HepG2 (cell line): ENCODE measurements around the gene ASPRV1. TPM values are rescaled to one million over a fixed set of nuclear protein-coding genes. Genes with fewer than 3 reads are reported as not detected.

ENCODE experiments used
- HNF4G ChIP-seq, 2 experiments: sonication (generic) in 1 of 2; formaldehyde crosslinking in 1 of 2; IDR thresholded peaks; 2 replicates each; pipeline versions ENCODE4 v1.4.0 to v1.6.1; 2011 to 2020; ENCODE audit warnings: borderline replicate concordance in 2 of 2, low read depth in 2 of 2, mild to moderate bottlenecking in 2 of 2, low read length in 1 of 2, missing genetic modification reagents in 1 of 2, moderate library complexity in 1 of 2
- ISL2 ChIP-seq: sonication (generic); formaldehyde crosslinking; IDR thresholded peaks from 2 replicates; pipeline ENCODE4 v1.5.0; 2020; ENCODE audit warnings: missing genetic modification reagents
- MTF2 ChIP-seq: sonication (generic); formaldehyde crosslinking; IDR thresholded peaks from 2 replicates; pipeline ENCODE4 v1.5.0; 2020; ENCODE audit warnings: missing genetic modification reagents, borderline replicate concordance
- NFIC ChIP-seq: IDR thresholded peaks from 2 replicates; pipeline ENCODE4 v1.6.1; 2012; ENCODE audit warnings: mild to moderate bottlenecking, low read length, inconsistent platforms
- ONECUT2 ChIP-seq: sonication (generic); formaldehyde crosslinking; IDR thresholded peaks from 2 replicates; pipeline ENCODE4 v1.4.0; 2020; ENCODE audit warnings: missing genetic modification reagents
- POLR2AphosphoS2 ChIP-seq: IDR thresholded peaks from 2 replicates; pipeline ENCODE4 v1.6.1; 2011; ENCODE audit warnings: low read depth, low read length, improper control_type of control experiment
- PPARG ChIP-seq: conservative IDR thresholded peaks from 2 replicates; pipeline ENCODE4 v1.6.1; 2016; ENCODE audit warnings: missing biosample characterization, missing genetic modification reagents
- SMAD1 ChIP-seq: sonication (generic); formaldehyde crosslinking; IDR thresholded peaks from 2 replicates; pipeline ENCODE4 v1.4.0; 2020; ENCODE audit warnings: missing genetic modification reagents, low read depth, mild to moderate bottlenecking, borderline replicate concordance
- SRF ChIP-seq: IDR thresholded peaks from 2 replicates; pipeline ENCODE4 v1.6.1; 2011; ENCODE audit warnings: mild to moderate bottlenecking, low read depth, low read length, moderate library complexity
- TBX2 ChIP-seq: sonication (generic); formaldehyde crosslinking; IDR thresholded peaks from 2 replicates; pipeline ENCODE4 v1.5.0; 2020; ENCODE audit warnings: missing genetic modification reagents, mild to moderate bottlenecking, borderline replicate concordance
- ZFAT ChIP-seq: sonication (generic); formaldehyde crosslinking; conservative IDR thresholded peaks from 2 replicates; pipeline ENCODE4 v1.8.1; 2023; ENCODE audit warnings: missing genetic modification reagents, inconsistent platforms
- ZMYM4 ChIP-seq: sonication (generic); formaldehyde crosslinking; IDR thresholded peaks from 2 replicates; pipeline ENCODE4 v1.8.1; 2023; ENCODE audit warnings: mild to moderate bottlenecking, missing genetic modification reagents
- ZNF614 ChIP-seq: IDR thresholded peaks from 2 replicates; pipeline ENCODE4 v1.6.1; 2018; ENCODE audit warnings: missing biosample characterization, missing genetic modification reagents, inconsistent platforms, borderline replicate concordance
- ZNF616 ChIP-seq: sonication (generic); formaldehyde crosslinking; IDR thresholded peaks from 2 replicates; pipeline ENCODE4 v1.5.0; 2020; ENCODE audit warnings: low read depth, mild to moderate bottlenecking, missing genetic modification reagents
- ZNF772 ChIP-seq: sonication (generic); formaldehyde crosslinking; IDR thresholded peaks from 2 replicates; pipeline ENCODE4 v1.5.0; 2020; ENCODE audit warnings: mild to moderate bottlenecking, missing genetic modification reagents
- polyA plus RNA-seq, 8 experiments: library from polyadenylated mRNA; depleted of rRNA in 3 of 8; stranded (reverse) in 7 of 8; unstranded in 1 of 8; fragments of >200 nt; fragmentation: Illumina TruSeq in 4 of 8; extraction: Trizol in 4 of 8; gene quantifications; 2 replicates each; pipeline versions ENCODE4 v1.2.1 to v1.2.3, GENCODE V29; 2011 to 2016; ENCODE audit warnings: low read depth in 4 of 8, missing spikeins in 1 of 8, mixed read lengths in 1 of 8; ENCODE audit not compliant: insufficient read depth in 1 of 8
- total RNA-seq, 5 experiments: library from RNA; depleted of rRNA; stranded (reverse); fragments of >200 nt; fragmentation: Illumina TruSeq; extraction: Trizol; gene quantifications; 2 replicates each; pipeline ENCODE4 v1.2.3, GENCODE V29; 2016; ENCODE audit warnings: low read depth in 1 of 5
- TF ChIP-seq, protein P1 (sequence below): sonication (generic); formaldehyde crosslinking; IDR thresholded peaks from 2 replicates; pipeline ENCODE4 v1.4.0; 2020; ENCODE audit warnings: missing genetic modification reagents
- TF ChIP-seq, protein P2 (sequence below): sonication (generic); formaldehyde crosslinking; IDR thresholded peaks from 2 replicates; pipeline ENCODE4 v1.5.0; 2020; ENCODE audit warnings: mild to moderate bottlenecking, missing genetic modification reagents
- TF ChIP-seq, protein P3 (sequence below): sonication (generic); formaldehyde crosslinking; IDR thresholded peaks from 2 replicates; pipeline ENCODE4 v1.4.0; 2020; ENCODE audit warnings: missing genetic modification reagents

The ASPRV1 gene
- total and polyA plus RNA-seq, 2 of the 13 experiments (the other 11 are each of a cell fraction or from before 2014, with no cell fraction given) = 0.40 to 0.48 TPM

DNA sequence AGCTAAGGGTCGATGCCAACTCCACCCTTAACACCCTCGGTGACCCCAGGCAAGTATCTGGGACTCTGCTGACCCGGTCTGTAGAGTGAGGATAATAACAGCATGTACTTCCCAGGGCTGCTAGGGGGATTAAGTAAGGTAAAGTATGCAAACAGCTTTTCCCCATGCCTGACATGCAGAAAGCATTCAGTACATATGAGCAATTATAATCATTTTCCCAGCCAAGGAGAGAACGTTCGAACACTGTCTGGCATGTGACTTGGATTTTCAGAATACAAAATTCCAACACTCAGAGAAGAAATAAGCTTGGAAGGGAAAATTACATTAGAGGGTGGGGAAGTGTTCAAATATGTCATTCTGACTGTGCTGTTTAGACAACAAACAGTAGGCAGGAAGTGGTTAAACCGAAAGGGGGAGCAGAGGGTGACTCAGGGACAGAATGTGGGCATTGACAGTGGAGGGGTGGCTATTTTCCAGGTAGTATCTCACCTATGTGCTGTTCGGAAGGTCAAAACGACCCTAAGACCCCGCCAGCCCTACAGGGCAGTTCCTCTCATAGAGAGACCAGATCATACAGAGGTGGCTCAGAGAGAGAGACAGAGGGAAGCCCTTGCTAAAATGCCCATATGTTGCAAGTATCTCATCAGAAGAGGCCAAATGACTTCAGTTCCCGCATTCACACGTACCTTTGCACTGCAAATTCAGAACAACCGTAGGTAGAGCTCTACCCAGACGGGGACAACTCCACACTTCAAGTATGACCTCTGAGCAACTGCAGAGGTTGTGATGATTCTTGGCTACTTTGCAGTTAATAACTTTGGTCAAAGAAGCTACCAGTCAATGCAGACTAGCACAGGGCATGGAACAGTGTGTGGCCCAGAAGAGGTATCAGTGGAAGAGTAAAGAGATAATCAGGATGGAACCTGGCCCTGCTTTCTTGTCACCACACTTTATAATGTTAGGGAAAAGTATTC, 14.8 kb downstream of the ASPRV1 start (continued):
- TF ChIP-seq, protein P1, sequence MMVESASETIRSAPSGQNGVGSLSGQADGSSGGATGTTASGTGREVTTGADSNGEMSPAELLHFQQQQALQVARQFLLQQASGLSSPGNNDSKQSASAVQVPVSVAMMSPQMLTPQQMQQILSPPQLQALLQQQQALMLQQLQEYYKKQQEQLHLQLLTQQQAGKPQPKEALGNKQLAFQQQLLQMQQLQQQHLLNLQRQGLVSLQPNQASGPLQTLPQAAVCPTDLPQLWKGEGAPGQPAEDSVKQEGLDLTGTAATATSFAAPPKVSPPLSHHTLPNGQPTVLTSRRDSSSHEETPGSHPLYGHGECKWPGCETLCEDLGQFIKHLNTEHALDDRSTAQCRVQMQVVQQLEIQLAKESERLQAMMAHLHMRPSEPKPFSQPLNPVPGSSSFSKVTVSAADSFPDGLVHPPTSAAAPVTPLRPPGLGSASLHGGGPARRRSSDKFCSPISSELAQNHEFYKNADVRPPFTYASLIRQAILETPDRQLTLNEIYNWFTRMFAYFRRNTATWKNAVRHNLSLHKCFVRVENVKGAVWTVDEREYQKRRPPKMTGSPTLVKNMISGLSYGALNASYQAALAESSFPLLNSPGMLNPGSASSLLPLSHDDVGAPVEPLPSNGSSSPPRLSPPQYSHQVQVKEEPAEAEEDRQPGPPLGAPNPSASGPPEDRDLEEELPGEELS (CRISPR knock-in tag) = peak; percentile 87
- TF ChIP-seq ZNF614 (CRISPR knock-in tag) (no peak), SMAD1 (CRISPR knock-in tag) (no peak), TBX2 (CRISPR knock-in tag) (peak; percentile 46), POLR2AphosphoS2 (no peak), ZFAT (CRISPR knock-in tag) (no peak), ZNF616 (CRISPR knock-in tag) (no peak), SRF (no peak), ZMYM4 (CRISPR knock-in tag) (no peak), ONECUT2 (CRISPR knock-in tag) (no peak), ZNF772 (CRISPR knock-in tag) (no peak), NFIC (0 out of 2 replicates have a peak, but pooled peaks have one; percentile 28), MTF2 (CRISPR knock-in tag) (no peak), HNF4G (IDR thresholded peaks at IDR 0.05; ENCODE audit: borderline replicate concordance, low read depth, low read length) (peak; percentile 2; the same call in 1 of the 2 replicates), HNF4G (CRISPR knock-in tag; IDR thresholded peaks at IDR 0.05; ENCODE audit: borderline replicate concordance, low read depth) (no peak), PPARG (CRISPR knock-in tag) (no peak), ISL2 (CRISPR knock-in tag) (peak; percentile 48)
- TF ChIP-seq, protein P2, sequence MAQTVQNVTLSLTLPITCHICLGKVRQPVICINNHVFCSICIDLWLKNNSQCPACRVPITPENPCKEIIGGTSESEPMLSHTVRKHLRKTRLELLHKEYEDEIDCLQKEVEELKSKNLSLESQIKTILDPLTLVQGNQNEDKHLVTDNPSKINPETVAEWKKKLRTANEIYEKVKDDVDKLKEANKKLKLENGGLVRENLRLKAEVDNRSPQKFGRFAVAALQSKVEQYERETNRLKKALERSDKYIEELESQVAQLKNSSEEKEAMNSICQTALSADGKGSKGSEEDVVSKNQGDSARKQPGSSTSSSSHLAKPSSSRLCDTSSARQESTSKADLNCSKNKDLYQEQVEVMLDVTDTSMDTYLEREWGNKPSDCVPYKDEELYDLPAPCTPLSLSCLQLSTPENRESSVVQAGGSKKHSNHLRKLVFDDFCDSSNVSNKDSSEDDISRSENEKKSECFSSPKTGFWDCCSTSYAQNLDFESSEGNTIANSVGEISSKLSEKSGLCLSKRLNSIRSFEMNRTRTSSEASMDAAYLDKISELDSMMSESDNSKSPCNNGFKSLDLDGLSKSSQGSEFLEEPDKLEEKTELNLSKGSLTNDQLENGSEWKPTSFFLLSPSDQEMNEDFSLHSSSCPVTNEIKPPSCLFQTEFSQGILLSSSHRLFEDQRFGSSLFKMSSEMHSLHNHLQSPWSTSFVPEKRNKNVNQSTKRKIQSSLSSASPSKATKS (CRISPR knock-in tag) = no peak
- TF ChIP-seq, protein P3, sequence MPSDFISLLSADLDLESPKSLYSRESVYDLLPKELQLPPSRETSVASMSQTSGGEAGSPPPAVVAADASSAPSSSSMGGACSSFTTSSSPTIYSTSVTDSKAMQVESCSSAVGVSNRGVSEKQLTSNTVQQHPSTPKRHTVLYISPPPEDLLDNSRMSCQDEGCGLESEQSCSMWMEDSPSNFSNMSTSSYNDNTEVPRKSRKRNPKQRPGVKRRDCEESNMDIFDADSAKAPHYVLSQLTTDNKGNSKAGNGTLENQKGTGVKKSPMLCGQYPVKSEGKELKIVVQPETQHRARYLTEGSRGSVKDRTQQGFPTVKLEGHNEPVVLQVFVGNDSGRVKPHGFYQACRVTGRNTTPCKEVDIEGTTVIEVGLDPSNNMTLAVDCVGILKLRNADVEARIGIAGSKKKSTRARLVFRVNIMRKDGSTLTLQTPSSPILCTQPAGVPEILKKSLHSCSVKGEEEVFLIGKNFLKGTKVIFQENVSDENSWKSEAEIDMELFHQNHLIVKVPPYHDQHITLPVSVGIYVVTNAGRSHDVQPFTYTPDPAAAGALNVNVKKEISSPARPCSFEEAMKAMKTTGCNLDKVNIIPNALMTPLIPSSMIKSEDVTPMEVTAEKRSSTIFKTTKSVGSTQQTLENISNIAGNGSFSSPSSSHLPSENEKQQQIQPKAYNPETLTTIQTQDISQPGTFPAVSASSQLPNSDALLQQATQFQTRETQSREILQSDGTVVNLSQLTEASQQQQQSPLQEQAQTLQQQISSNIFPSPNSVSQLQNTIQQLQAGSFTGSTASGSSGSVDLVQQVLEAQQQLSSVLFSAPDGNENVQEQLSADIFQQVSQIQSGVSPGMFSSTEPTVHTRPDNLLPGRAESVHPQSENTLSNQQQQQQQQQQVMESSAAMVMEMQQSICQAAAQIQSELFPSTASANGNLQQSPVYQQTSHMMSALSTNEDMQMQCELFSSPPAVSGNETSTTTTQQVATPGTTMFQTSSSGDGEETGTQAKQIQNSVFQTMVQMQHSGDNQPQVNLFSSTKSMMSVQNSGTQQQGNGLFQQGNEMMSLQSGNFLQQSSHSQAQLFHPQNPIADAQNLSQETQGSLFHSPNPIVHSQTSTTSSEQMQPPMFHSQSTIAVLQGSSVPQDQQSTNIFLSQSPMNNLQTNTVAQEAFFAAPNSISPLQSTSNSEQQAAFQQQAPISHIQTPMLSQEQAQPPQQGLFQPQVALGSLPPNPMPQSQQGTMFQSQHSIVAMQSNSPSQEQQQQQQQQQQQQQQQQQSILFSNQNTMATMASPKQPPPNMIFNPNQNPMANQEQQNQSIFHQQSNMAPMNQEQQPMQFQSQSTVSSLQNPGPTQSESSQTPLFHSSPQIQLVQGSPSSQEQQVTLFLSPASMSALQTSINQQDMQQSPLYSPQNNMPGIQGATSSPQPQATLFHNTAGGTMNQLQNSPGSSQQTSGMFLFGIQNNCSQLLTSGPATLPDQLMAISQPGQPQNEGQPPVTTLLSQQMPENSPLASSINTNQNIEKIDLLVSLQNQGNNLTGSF (CRISPR knock-in tag) = no peak
